Lower leg skin (tissue), 4 donors: Measurements from ENCODE around the gene BPIFB4. TPM values are rescaled to one million over a fixed set of nuclear protein-coding genes. Genes with fewer than 3 reads are reported as not detected.

Experiments used
- DNase-seq, 2 donors: peaks; one replicate each; pipeline ENCODE4 v3.0.0-alpha.2; 2019; ENCODE audit warnings: low spot score in 2 of 2
- H3K4me3 ChIP-seq: fragments of 200-600 bp; sonication (generic); 2 replicates; pipeline ENCODE4 v1.5.1; 2017; ENCODE audit warnings: mild to moderate bottlenecking, low read depth; ENCODE audit not compliant: poor library complexity, severe bottlenecking
- POLR2A ChIP-seq, 2 donors: fragments of 450-650 bp; IDR thresholded peaks; one replicate each; pipeline ENCODE4 v1.6.1; 2016 to 2017; ENCODE audit warnings: antibody characterized with exemption in 2 of 2, mild to moderate bottlenecking in 1 of 2, moderate library complexity in 1 of 2
- WGBS, 2 donors: methylation state at CpG; one replicate each; pipeline ENCODE4 v1.1.5; 2018; 5-methylcytosine and 5-hydroxymethylcytosine counted together
- intact Hi-C: fragments of 100-400 bp; cut with DNase I; formaldehyde crosslinking; loops from one replicate; pipeline ENCODE4 v1.15.0; 2023; ENCODE audit warnings: low total_unique reads
- total RNA-seq, 4 donors: library from RNA; depleted of rRNA; stranded (reverse); fragments of >200 nt; gene quantifications; one replicate each; pipeline ENCODE4 v1.1.0, GENCODE V29; 2016
- TF ChIP-seq, protein P1 (sequence below), 3 donors: fragments of 450-650 bp; IDR thresholded peaks; one replicate each; pipeline ENCODE4 v1.5.1; 2016; ENCODE audit warnings: antibody characterized with exemption in 3 of 3, mild to moderate bottlenecking in 3 of 3, moderate library complexity in 2 of 3

Gene BPIFB4
- total RNA-seq, 4 donors from 2014 or later: not detected

DNA sequence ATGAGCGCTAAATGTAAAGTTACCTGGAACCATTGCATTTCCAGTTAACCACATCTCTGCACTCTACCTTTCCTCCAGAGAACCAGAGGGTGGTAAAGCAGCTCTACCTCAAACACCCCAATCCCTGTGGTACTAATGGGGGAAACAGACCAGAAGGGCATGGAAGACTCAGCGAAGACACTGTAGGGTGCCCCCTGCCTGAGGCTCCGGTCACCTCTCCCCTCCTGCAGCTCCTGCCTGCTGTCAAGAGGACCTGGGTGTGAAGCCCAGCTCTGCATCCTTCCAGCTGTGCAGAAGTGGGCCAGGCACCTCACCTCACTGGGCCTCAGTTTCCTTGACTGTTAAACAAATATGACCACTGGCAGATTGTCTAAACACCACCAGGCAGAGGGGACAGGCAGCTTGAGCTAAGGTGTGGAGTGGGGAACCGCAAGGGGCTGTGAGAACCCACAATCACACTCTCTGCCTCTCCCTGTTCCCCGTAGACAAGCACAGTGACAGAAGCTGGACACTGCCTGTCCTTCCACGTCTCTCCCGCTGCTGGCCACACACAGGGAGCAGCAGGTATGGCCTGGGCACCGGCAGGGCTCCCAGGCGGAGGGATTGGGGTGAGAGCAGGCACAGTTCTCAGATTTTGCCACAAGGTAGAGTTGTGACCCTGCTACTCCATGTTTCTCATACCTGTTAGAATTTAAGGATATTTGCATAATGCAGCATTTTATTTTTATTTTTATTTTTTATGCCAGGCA lies 79.4 kb downstream of the BPIFB4 start:
- DNase-seq: peak in 1 of 2 donors; percentile 76
- intact Hi-C loops: no loop called here
- no peak overlapping the region for H3K4me3 ChIP-seq
- 83 to 84% methylated on average over 9 of the region's 9 CpGs for WGBS, 2 donors
- TF ChIP-seq POLR2A (IDR thresholded peaks at IDR 0.05): no peak
- TF ChIP-seq, protein P1, sequence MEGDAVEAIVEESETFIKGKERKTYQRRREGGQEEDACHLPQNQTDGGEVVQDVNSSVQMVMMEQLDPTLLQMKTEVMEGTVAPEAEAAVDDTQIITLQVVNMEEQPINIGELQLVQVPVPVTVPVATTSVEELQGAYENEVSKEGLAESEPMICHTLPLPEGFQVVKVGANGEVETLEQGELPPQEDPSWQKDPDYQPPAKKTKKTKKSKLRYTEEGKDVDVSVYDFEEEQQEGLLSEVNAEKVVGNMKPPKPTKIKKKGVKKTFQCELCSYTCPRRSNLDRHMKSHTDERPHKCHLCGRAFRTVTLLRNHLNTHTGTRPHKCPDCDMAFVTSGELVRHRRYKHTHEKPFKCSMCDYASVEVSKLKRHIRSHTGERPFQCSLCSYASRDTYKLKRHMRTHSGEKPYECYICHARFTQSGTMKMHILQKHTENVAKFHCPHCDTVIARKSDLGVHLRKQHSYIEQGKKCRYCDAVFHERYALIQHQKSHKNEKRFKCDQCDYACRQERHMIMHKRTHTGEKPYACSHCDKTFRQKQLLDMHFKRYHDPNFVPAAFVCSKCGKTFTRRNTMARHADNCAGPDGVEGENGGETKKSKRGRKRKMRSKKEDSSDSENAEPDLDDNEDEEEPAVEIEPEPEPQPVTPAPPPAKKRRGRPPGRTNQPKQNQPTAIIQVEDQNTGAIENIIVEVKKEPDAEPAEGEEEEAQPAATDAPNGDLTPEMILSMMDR (IDR thresholded peaks at IDR 0.05): no peak

DNA sequence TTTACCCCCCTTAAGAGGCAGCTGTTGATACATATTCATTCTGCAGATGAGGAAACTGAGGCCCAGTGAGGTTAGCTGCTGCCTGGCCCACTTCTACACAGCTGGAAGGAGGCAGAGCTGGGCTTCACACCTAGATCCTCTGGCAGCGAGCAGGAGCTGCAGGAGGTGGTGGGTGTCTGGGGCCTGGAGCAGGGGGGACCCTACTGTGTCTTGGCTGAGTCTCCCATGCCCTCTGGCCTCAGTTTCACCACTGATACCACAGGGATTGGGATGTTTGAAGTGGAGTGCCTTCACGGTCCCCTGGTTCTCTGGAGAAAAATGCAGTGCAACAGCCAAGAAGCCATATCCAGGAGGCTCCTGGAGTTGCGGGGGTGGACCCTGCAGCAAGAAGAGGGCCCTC lies 80.3 kb downstream of the BPIFB4 start:
- 71 to 88% methylated on average over 3 of the region's 3 CpGs for WGBS, 2 donors
- no peak for TF ChIP-seq POLR2A (IDR thresholded peaks at IDR 0.05)
- TF ChIP-seq, protein P1 (IDR thresholded peaks at IDR 0.05): no peak
- H3K4me3 ChIP-seq: no peak overlapping the region
- peak in 1 of 2 donors; percentile 34 for DNase-seq
- intact Hi-C loops: no loop called here

DNA sequence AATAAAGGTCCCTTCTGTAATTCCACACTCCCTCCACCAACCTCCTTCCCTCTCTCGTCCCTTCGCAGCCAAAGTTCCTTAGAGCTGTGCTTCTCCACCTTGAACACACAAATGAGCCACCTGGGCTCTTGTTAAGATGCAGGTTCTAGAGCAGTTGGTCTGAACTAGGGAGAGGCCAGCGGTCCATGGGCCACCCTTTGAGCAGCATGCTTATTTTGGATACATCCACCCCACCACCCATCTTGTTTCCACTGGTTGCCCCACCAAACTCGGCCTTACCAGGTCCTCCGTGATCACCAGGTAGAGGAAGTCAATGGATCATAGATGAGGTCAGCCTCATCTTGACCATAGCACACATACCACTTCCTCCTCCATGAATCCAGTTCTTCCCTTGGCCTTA lies 81.2 kb downstream of the BPIFB4 start:
- WGBS, 2 donors: 77 to 87% methylated on average over 5 of the region's 5 CpGs
- intact Hi-C loops: no loop called here
- TF ChIP-seq POLR2A (IDR thresholded peaks at IDR 0.05): no peak
- TF ChIP-seq, protein P1 (IDR thresholded peaks at IDR 0.05): no peak
- no peak overlapping the region for H3K4me3 ChIP-seq
- DNase-seq: peak in 1 of 2 donors; percentile 48

Other genes with a start within 250 kb of the BPIFB4 start
- not detected for gene EFCAB8, start 220.7 kb upstream of the BPIFB4 start, total RNA-seq
- gene SUN5, start 75.2 kb upstream of the BPIFB4 start, total RNA-seq: not detected
- not detected for gene BPIFB2, start 71.9 kb upstream of the BPIFB4 start, total RNA-seq
- not detected for gene BPIFB6, start 48.0 kb upstream of the BPIFB4 start, total RNA-seq
- gene BPIFB3, start 25.7 kb upstream of the BPIFB4 start, total RNA-seq: not detected
- not detected for gene BPIFA2, start 88.5 kb downstream of the BPIFB4 start, total RNA-seq
- not detected for gene BPIFA3, start 137.7 kb downstream of the BPIFB4 start, total RNA-seq
- gene BPIFA1, start 156.4 kb downstream of the BPIFB4 start, total RNA-seq: not detected
- gene BPIFB1, start 203.6 kb downstream of the BPIFB4 start, total RNA-seq: not detected